Measurements from ENCODE around the gene CHN2. TPM values are rescaled to one million over a fixed set of nuclear protein-coding genes. Genes with fewer than 3 reads are reported as not detected.

The CHN2 gene
- 3.5 and 4.7 TPM in 2 replicates for total RNA-seq (2014; rRNA removed; shearing (Covaris generic))

DNA sequence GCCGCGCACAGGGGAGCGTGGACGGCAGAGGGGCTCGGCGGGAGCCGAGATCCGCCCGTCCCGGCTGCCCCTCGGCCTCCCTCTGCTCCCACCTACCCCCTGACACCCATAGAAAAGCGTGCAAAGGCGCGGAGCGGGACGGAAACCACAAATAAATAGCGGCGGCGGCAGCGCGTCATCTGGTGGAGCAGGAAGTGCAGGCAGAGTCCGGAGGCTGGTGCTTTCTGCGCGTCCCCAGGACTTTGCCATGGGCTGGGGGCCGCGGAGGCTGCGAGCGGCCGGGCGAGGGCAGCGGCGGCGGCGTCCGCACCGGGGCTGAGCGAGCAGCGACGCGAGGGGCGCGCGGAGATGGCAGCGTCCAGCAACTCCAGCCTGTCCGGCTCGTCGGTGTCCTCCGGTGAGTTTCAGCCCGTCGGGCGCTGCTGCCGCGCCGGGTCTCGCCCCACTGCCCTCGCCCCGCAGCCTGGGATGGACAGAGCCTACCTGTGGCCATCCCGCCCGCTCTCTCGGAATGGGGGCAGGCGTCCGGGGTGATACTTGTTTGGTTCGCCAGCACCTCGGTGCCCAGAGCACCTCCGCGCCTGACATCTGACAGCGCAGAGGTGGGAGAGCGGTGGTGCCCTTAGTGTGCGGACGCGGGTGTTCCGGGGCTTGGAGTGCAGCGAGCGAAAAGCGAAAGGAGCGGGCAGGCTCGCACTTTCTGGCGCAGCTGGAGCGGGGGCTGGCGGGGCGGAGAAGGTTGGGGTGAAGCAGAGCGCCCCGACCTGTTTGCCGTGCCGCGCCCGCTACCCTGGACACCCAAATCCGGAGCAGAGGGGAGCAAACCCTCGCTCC is at the start of gene CHN2:
TSS of gene CHN2 (plus strand) at position 182 of the 834 bp plus-strand sequence.
- H3K27ac ChIP-seq = no peak within 1 kb of the TSS; the same call in 1 of the 2 replicates
- H3K36me3 ChIP-seq = no peaks in the 10 kb centered on the region
- no peaks in the 10 kb centered on the region; the same call in 1 of the 2 replicates for H3K4me1 ChIP-seq
- peak within 1 kb of the TSS; percentile 65 for H3K4me3 ChIP-seq
- peak; percentile 48 to 56 for DNase-seq
- H3K9me3 ChIP-seq (replicated peaks) = no peaks in the 10 kb centered on the region
- peaks cover 4% of the 10 kb centered on the region; the same call in 1 of the 2 replicates for H3K27me3 ChIP-seq

DNA sequence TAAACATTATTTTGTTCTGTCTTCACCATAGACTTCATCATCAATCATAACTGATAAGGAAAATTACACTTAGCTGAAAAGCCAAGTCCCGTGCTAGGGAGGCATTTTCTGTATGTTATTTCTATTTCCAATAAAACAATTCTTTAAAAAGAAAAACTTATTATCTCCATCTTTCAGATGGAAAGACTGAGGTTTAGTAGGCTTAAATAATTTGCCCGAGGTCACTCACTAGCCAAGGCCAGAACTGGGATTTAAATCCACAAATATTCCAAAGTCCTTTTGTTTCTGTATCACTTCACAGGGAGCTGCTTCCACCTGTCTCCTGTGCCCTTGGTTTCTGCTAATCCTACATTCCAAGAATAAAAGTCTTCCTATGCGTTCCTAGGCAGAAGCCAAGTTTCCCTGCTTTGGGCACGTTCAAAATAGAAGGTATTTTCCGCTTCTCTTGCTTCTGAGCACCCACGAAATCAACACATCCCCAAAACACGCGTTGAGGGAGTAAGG is 49.0 kb upstream of the CHN2 start:
- peak overlapping the region; percentile 57 for H3K4me3 ChIP-seq
- H3K27ac ChIP-seq = no peak overlapping the region
- no peaks in the 10 kb centered on the region for H3K4me1 ChIP-seq
- no peaks in the 10 kb centered on the region for H3K27me3 ChIP-seq
- no peaks in the 10 kb centered on the region for H3K9me3 ChIP-seq (replicated peaks)
- no peak for DNase-seq
- no peaks in the 10 kb centered on the region for H3K36me3 ChIP-seq

DNA sequence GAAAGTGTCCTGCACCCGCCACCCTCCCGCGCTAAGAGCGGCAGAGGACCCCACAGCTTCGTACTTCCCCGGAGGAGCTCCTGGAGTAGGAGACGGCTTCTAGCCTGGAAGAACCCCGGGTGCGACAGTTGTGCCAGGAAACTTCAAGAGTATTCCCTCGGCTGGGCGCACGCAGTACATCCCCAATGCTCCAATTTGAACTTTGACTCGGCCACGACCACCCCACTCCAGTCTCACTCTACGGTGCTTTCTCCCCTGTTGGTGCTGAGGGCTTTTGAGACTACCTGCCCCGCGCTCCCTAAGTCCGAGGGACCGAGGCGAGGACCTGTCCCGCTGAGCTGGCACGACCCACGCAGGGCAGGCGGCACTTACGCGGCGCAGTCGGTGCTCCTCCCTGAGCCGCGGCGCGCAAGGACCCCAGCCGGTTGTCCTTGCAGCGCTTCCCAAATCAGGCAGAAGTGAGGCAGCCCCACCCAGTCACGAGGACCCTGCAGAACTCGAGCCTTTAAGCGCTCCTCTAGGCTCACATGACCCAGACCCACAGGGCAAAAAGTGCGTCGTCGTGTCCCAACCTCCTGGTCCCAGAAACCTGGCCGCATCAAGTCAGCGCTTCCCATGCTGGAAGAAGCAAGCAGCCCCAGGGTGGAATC is 48.4 kb upstream of the CHN2 start, which contains the start of gene CPVL:
TSS of gene CPVL (minus strand) at position 481 of the 650 bp plus-strand sequence. CDS start 25,476 bp downstream, outside the sequence.
- Histone ChIP-seq H3K9me3 (replicated peaks) (no peaks in the 10 kb centered on the region), H3K4me1 (no peaks in the 10 kb centered on the region), H3K27ac (no peak within 1 kb of the TSS), H3K27me3 (no peaks in the 10 kb centered on the region), H3K36me3 (no peaks in the 10 kb centered on the region), H3K4me3 (peak within 1 kb of the TSS; percentile 57)
- DNase-seq = peak; percentile 72 to 73

DNA sequence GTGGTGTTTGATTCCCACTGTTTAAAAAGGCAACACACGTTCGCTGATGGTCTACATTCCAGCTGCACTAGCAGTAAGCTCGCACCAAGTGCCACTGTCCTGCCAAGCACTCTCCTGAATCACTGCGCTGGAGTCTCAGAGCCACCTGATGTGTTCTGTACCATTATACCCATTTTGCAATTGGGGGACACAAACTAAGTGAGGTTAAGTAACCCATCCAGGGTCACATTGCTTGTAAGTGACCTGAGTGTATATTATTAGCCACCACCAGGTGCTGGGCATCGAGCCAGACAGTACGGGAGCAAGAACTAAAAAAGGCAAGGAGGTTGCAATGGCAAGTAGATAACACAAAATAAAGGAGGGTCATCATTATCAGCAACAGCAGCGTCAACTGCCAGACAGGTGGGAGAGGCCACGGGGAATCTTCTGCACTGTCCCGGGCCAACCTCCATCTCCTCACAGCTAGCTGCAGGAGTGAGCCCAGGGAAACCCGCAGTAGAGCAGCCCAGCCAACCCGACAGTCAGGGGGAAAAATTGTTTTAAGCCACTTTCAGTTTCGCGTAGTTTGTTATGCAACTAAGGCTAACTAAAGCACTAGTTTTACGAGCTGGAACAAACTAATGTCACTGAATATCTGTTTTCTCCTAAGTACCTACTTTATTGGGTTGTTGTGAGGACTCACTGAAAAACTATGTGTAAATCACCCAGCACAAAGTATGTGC is 47.5 kb upstream of the CHN2 start:
- Histone ChIP-seq H3K4me1 (no peaks in the 10 kb centered on the region), H3K9me3 (replicated peaks) (no peaks in the 10 kb centered on the region), H3K27ac (no peak overlapping the region), H3K36me3 (no peaks in the 10 kb centered on the region), H3K4me3 (peak overlapping the region; percentile 57), H3K27me3 (no peaks in the 10 kb centered on the region)
- DNase-seq = peak; percentile 30 to 40

DNA sequence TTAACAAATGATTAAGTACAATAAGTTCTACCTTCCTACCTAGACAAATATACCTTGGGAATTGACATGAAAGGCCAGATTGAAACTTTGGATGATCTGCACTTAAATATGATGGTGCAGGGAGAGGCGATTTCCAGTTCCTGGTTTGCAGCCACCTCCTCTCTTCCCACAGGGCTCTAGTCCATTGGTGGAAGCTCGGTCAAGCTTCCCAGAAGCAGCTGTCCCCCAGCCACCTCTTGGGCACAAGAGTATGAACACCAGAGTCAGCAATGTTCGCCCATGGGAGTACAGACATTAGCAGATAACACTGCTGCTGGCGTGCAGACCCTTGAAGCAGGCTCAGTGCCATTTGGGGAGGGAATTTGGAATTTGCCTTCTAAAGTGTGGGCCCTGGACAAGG is 46.8 kb upstream of the CHN2 start:
- DNase-seq = peak in 1 of 2 experiments; percentile 16
- no peaks in the 10 kb centered on the region for H3K36me3 ChIP-seq
- no peaks in the 10 kb centered on the region for H3K9me3 ChIP-seq (replicated peaks)
- H3K4me3 ChIP-seq = no peak overlapping the region
- H3K27ac ChIP-seq = no peak overlapping the region
- no peaks in the 10 kb centered on the region for H3K4me1 ChIP-seq
- no peaks in the 10 kb centered on the region for H3K27me3 ChIP-seq

DNA sequence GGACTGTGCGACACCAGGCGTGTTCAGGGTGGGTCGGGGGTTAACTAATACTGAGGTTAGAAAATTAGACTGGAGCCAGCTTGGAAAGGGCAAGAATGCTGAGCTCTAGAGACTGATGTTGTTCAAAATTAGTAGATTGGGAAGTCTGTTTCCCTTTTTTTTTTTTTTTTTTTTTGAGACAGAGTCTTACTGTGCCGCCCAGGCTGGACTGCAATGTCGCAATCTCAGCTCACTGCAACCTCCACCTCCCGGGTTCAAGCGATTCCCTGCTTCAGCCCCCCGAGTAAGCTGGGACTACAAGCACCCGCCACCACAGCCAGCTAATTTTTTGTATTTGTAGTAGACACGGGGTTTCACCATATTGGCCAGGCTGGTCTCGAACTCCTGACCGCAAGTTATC is 45.5 kb upstream of the CHN2 start:
- Histone ChIP-seq H3K36me3 (no peaks in the 10 kb centered on the region), H3K27me3 (no peaks in the 10 kb centered on the region), H3K27ac (no peak overlapping the region), H3K9me3 (replicated peaks) (no peaks in the 10 kb centered on the region), H3K4me1 (no peaks in the 10 kb centered on the region), H3K4me3 (no peak overlapping the region)
- no peak for DNase-seq

DNA sequence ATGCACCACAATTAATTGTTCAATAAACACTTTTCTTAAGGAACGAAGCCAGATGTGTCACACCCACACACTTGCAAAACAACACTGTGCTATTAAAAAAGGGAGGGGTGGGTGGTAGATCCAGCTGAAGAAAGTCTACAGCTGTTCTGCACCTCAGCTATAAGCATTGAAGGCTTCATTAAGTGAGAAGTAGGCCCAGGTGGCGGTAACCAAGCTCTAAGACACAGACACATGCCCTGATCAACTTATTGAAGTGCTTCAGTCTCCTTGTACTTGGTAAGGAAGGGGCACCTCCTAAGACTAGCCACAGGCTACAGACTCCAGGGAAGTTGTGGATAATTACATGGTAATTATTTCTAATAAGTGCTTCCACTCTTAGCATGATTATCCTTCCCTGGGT is 43.7 kb upstream of the CHN2 start:
- Histone ChIP-seq H3K36me3 (no peaks in the 10 kb centered on the region), H3K27me3 (no peaks in the 10 kb centered on the region), H3K4me3 (no peak overlapping the region), H3K9me3 (replicated peaks) (no peaks in the 10 kb centered on the region), H3K27ac (no peak overlapping the region), H3K4me1 (no peaks in the 10 kb centered on the region)
- no peak for DNase-seq

DNA sequence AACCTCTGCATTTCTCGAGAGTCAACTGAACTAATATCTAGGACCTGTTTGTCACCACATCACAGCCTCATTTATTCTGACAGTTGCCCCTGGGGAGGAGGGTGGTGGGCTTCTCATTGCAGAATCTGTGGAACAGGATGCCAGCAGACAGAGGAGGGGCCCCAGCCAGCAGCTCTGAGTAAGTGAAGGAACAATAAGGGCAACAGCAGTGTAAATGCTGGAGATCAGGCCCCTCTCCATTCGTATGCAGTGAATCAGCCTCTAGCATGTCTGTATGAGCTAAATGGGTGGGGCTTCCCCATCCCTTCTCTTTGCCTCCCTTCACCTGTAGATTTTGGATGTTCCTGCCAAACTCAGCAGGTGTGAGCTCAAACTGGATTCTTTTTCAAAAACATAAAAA is 40.5 kb upstream of the CHN2 start:
- H3K9me3 ChIP-seq (replicated peaks) = no peaks in the 10 kb centered on the region
- no peak for DNase-seq
- no peaks in the 10 kb centered on the region for H3K27me3 ChIP-seq
- H3K4me3 ChIP-seq = no peak overlapping the region
- H3K27ac ChIP-seq = no peak overlapping the region
- H3K4me1 ChIP-seq = no peaks in the 10 kb centered on the region
- H3K36me3 ChIP-seq = no peaks in the 10 kb centered on the region

DNA sequence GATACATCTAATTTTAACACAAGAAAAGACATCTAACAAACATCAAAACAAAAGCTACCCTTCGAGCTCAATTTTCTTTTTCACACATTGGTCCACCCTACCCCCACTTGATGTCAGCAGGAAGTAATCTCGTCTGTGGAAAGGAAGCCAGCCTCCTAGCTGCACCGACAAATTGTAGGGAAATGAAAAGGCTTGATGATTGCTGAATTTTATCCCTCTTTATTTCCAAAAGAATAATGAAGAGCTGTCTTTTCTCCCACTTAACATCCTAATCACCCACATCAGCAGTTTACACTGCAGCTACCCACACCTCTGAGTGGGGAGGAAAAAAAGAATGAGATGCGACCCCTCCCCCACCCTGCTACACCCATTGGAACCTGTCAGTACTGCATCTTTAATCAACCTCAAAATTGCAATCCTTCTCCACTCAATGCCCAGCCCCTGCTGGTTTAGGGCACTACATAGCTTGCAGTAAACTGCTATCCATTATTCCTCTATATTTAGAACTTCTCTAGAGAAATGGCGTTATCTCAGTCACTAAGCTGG is 37.6 kb upstream of the CHN2 start:
- no peak overlapping the region for H3K4me3 ChIP-seq

DNA sequence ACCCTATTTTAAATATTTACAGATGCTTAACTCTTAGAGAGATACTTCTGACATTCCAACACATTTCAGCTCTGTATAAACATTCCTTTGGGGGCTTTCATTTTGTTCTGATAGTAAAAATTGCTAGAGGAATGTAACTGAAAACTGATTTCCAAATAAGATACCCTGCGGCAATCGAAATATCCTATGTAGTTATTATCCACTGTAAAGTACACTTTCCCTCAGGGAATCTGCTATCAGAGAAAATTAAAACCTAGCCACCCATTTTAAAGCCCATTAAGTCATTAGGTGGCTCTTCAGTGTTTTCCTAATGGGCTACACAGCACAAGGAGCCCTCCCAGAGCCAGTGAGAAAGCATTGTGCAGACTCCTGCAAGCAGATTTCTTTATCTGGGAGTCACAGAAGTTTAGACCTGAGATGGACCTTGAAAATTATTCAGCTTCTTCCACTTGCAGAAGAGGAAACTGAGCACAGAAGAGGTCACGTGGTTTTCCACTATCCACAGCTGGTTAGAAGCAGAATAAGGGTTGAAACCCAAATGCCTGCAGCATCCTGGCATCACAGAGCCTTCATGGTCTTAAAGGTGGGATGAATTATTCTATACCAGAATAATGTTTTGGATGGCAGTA is 35.7 kb upstream of the CHN2 start:
- no peak overlapping the region for H3K27ac ChIP-seq
- no peak overlapping the region for H3K4me3 ChIP-seq
- H3K27me3 ChIP-seq = no peaks in the 10 kb centered on the region
- no peaks in the 10 kb centered on the region for H3K9me3 ChIP-seq (replicated peaks)
- no peaks in the 10 kb centered on the region for H3K4me1 ChIP-seq
- H3K36me3 ChIP-seq = no peaks in the 10 kb centered on the region
- DNase-seq = no peak

More for the DNA sequence above, 37.6 kb upstream of the CHN2 start:
- Histone ChIP-seq H3K36me3 (no peaks in the 10 kb centered on the region), H3K9me3 (replicated peaks) (no peaks in the 10 kb centered on the region), H3K27ac (no peak overlapping the region), H3K4me1 (no peaks in the 10 kb centered on the region), H3K27me3 (no peaks in the 10 kb centered on the region)
- no peak for DNase-seq

DNA sequence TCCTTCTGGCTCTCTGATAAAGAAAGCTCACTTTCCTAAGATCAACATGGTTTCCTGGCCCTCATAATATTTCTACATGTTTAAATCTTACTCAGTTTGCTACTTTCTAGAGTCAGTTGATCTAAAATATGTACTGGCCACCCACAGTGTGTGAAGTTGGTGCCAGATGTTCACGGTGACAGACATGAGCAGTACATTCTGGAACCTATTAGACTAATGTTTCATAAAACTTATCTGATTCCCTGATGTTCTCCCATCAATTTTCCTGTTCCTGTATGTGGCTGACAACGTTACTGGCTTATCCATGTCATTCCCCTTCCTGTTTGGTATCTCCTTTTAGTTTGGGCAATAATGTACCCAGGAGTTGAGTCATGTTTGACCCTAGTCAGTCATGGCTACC is 34.5 kb upstream of the CHN2 start:
- no peaks in the 10 kb centered on the region for H3K36me3 ChIP-seq
- H3K4me3 ChIP-seq = no peak overlapping the region
- no peaks in the 10 kb centered on the region for H3K27me3 ChIP-seq
- H3K4me1 ChIP-seq = no peaks in the 10 kb centered on the region
- H3K9me3 ChIP-seq (replicated peaks) = no peaks in the 10 kb centered on the region
- no peak for DNase-seq
- no peak overlapping the region for H3K27ac ChIP-seq

DNA sequence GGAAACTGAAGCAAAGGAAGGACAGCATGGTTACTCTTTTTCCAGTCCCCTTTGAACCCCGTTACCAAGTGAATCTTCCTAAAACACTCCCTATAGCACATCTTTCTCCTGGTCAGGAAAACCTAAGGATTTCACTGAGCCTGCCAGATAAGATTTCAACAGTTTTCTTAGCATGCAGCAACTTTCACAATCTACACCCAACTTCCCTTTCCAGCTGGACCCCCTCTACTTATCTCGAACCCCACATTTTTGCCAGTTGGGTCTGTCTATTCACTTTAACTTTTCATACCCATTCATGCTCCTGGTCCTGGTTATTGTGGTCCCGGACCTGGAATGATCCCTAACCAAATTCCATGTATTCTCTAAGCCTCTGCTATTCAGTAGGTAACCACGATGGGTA is 33.3 kb upstream of the CHN2 start:
- no peak for DNase-seq
- H3K4me1 ChIP-seq = no peaks in the 10 kb centered on the region
- no peaks in the 10 kb centered on the region for H3K9me3 ChIP-seq (replicated peaks)
- no peak overlapping the region for H3K27ac ChIP-seq
- no peaks in the 10 kb centered on the region for H3K36me3 ChIP-seq
- H3K4me3 ChIP-seq = no peak overlapping the region
- no peaks in the 10 kb centered on the region for H3K27me3 ChIP-seq

DNA sequence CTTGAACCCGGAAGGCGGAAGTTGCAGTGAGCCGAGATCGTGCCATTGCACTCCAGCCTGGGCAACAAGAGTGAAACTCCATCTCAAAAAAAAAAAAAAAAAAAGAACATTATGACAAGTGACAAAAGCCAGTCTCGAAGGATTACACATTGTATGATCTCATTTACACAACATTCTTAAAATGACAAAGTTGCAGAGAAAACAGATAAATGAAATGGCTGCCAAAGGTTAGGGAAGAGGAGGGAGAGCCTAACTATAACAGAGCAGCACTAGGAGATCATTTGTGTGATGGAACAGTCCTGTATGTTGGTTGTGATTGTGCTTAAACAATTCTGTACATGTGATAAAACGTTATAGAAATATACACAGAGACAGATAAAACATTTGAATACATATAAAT is 32.0 kb upstream of the CHN2 start:
- Histone ChIP-seq H3K4me3 (no peak overlapping the region), H3K4me1 (no peaks in the 10 kb centered on the region), H3K9me3 (replicated peaks) (no peaks in the 10 kb centered on the region), H3K27me3 (no peaks in the 10 kb centered on the region), H3K27ac (no peak overlapping the region), H3K36me3 (no peaks in the 10 kb centered on the region)
- no peak for DNase-seq

DNA sequence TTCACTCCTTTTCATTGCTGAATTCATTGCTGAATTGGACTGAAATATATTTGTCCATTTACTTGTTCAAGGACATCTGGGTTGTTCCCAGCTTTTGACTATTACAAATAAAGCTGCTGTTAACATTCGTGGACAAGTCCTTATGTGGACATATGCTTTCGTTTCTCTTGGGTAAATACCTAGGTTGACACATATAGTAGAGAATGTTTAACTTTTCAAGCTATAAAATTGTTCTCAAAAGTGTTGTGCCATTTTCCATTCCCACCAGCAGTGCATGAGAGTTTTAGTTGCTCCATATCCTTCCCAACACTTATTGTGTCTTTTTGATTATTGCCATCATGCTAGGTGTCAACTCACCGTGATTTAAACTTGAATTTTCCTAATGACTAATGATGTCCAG is 30.7 kb upstream of the CHN2 start:
- Histone ChIP-seq H3K4me3 (no peak overlapping the region), H3K27ac (no peak overlapping the region), H3K36me3 (no peaks in the 10 kb centered on the region), H3K4me1 (no peaks in the 10 kb centered on the region), H3K9me3 (replicated peaks) (no peaks in the 10 kb centered on the region), H3K27me3 (no peaks in the 10 kb centered on the region)
- no peak for DNase-seq

Measured in SJCRH30 (cell line).